Gastrocnemius medialis (tissue), 4 donors: ENCODE measurements around the gene GIT2. TPM values are rescaled to one million over a fixed set of nuclear protein-coding genes. Genes with fewer than 3 reads are reported as not detected.

ENCODE experiments used
- ATAC-seq, 2 donors: fragments of 150-250 bp; one replicate each; pipeline ENCODE4 v1.9.1; 2016
- DNase-seq, 2 donors: peaks; one replicate each; pipeline ENCODE4 v3.0.0-alpha.2; 2019
- H3K27ac ChIP-seq, 4 donors: fragments of 200-600 bp; sonication (generic); 1 replicate in 1 of 4; 2 replicates in 3 of 4; pipeline ENCODE4 v1.5.1; 2016 to 2018; ENCODE audit warnings: mild to moderate bottlenecking in 2 of 4, moderate library complexity in 1 of 4
- H3K27me3 ChIP-seq, 3 donors: fragments of 200-600 bp; sonication (generic) in 2 of 3; 1 replicate in 1 of 3; 2 replicates in 2 of 3; pipeline versions ENCODE4 v1.5.1 to v1.6.0; 2016 to 2019; ENCODE audit warnings: mild to moderate bottlenecking in 1 of 3, moderate library complexity in 1 of 3
- H3K36me3 ChIP-seq, 2 donors: fragments of 200-600 bp; sonication (generic) in 1 of 2; one replicate each; pipeline ENCODE4 v1.5.1; 2017 to 2018
- H3K4me1 ChIP-seq, 2 donors: fragments of 200-600 bp; sonication (generic) in 1 of 2; one replicate each; pipeline ENCODE4 v1.5.1; 2016 to 2017; ENCODE audit warnings: mild to moderate bottlenecking in 2 of 2
- H3K4me3 ChIP-seq, 4 donors: fragments of 200-600 bp; sonication (generic) in 3 of 4; 1 replicate in 1 of 4; 2 replicates in 3 of 4; pipeline ENCODE4 v1.5.1; 2016 to 2019; ENCODE audit warnings: mild to moderate bottlenecking in 2 of 4
- H3K9me3 ChIP-seq, 3 donors: fragments of 200-600 bp; sonication (generic) in 2 of 3; 1 replicate in 1 of 3; 2 replicates in 2 of 3; pipeline ENCODE4 v1.5.1; 2016 to 2019
- POLR2A ChIP-seq, 2 donors: fragments of 450-650 bp; IDR thresholded peaks; one replicate each; pipeline ENCODE4 v1.6.1; 2017; ENCODE audit warnings: antibody characterized with exemption in 2 of 2, mild to moderate bottlenecking in 2 of 2, moderate library complexity in 2 of 2
- in situ Hi-C, 4 donors: fragments of 200-750 bp; cut with MboI; loops; one replicate each; pipeline versions ENCODE4 v1.15.0 to v1.8.0; 2017; ENCODE audit warnings: low sequenced_read_pairs in 4 of 4
- intact Hi-C: fragments of 100-400 bp; cut with DNase I; formaldehyde crosslinking; loops from one replicate; pipeline ENCODE4 v1.15.1; 2023; ENCODE audit warnings: low total_unique reads
- total RNA-seq, 4 donors: library from RNA; depleted of rRNA; stranded (reverse); fragments of >200 nt; gene quantifications; one replicate each; pipeline versions ENCODE4 v1.1.0 to v1.2.3, GENCODE V29; 2016
- TF ChIP-seq, protein P1 (sequence below), 5 experiments: fragments of 450-650 bp in 3 of 5; fragments of 200-600 bp in 2 of 5; sonication (generic) in 2 of 5; IDR thresholded peaks in 4 of 5; conservative IDR thresholded peaks in 1 of 5; 1 replicate in 4 of 5; 2 replicates in 1 of 5; pipeline ENCODE4 v1.5.1; 2016 to 2019; ENCODE audit warnings: antibody characterized with exemption in 5 of 5, mild to moderate bottlenecking in 3 of 5, moderate library complexity in 3 of 5

GIT2 gene
- total RNA-seq, 4 donors from 2014 or later, result 23.4 to 32.1 (median 23.6) TPM

DNA sequence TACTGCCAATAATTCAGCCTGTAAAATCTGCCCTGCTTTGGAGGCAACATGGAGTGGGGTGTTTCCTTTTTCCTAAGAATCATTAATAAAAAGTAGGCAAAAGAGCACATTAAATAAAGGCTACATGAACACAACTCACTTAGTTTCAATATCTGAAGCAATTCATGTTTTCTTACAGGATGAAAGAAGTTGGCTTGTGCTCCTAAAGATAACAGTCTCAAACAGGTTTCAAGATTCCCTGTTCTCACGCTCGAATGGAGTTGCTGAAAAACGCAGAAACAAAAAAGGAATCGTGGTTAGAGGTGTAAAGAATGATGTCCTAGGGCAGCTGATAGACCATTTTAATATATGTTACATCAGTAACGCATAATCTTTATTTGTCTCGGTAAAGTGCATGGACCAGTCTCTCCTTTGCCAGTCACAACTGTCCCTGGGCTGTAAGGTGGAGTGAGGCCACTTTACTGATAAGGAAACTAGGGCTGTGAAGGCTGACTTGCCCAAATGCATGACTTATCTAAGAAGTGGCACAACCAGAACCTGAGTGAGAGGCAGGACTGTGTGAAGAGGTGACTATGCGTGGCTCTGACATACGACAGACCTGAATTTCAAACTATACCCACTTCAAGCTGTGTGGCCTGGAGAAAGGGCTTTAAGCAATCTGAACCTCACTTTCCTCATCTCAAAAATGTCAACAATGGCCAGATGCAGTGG is 12.6 kb downstream of the GIT2 start:
- in situ Hi-C loops (no loop called here), intact Hi-C loops (no loop called here)
- ATAC-seq, result no peak
- Histone ChIP-seq H3K27me3 (no peaks in the 10 kb centered on the region), H3K4me3 (no peak overlapping the region), H3K4me1 (no peaks in the 10 kb centered on the region), H3K9me3 (no peaks in the 10 kb centered on the region), H3K36me3 (peaks cover 9 to 97% of the 10 kb centered on the region in 2 donors), H3K27ac (no peak overlapping the region)
- TF ChIP-seq, protein P1, sequence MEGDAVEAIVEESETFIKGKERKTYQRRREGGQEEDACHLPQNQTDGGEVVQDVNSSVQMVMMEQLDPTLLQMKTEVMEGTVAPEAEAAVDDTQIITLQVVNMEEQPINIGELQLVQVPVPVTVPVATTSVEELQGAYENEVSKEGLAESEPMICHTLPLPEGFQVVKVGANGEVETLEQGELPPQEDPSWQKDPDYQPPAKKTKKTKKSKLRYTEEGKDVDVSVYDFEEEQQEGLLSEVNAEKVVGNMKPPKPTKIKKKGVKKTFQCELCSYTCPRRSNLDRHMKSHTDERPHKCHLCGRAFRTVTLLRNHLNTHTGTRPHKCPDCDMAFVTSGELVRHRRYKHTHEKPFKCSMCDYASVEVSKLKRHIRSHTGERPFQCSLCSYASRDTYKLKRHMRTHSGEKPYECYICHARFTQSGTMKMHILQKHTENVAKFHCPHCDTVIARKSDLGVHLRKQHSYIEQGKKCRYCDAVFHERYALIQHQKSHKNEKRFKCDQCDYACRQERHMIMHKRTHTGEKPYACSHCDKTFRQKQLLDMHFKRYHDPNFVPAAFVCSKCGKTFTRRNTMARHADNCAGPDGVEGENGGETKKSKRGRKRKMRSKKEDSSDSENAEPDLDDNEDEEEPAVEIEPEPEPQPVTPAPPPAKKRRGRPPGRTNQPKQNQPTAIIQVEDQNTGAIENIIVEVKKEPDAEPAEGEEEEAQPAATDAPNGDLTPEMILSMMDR (IDR thresholded peaks at IDR 0.05 in 4 of 5, conservative IDR thresholded peaks at IDR 0.05 in 1 of 5), result no peak
- no peak for TF ChIP-seq POLR2A (IDR thresholded peaks at IDR 0.05)
- no peak for DNase-seq

DNA sequence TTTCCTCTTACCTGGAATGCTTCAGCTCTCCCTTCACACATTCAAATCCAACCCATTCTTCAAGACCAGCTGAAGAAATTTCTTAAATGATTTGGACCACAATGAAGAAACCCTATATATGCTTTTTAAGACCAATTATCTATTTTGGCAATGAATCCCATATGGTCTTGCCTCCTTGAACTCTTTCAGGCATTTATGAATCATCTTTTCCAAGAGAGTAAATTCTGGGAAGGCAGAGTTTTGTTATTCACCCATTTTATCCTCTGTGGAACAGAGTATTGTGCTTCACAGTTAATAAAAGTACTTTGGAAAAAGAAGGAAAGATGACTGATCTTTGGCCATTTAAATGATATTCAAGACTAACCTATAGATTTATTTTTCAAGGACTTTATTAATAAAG is 14.0 kb downstream of the GIT2 start:
- Histone ChIP-seq H3K4me3 (no peak overlapping the region), H3K36me3 (peaks cover 9 to 96% of the 10 kb centered on the region in 2 donors), H3K4me1 (no peaks in the 10 kb centered on the region), H3K27me3 (no peaks in the 10 kb centered on the region), H3K9me3 (no peaks in the 10 kb centered on the region), H3K27ac (no peak overlapping the region)
- ATAC-seq (no peak), DNase-seq (no peak)
- in situ Hi-C loops (no loop called here), intact Hi-C loops (no loop called here)
- TF ChIP-seq POLR2A (IDR thresholded peaks at IDR 0.05), result no peak
- TF ChIP-seq, protein P1 (IDR thresholded peaks at IDR 0.05 in 4 of 5, conservative IDR thresholded peaks at IDR 0.05 in 1 of 5), result no peak

DNA sequence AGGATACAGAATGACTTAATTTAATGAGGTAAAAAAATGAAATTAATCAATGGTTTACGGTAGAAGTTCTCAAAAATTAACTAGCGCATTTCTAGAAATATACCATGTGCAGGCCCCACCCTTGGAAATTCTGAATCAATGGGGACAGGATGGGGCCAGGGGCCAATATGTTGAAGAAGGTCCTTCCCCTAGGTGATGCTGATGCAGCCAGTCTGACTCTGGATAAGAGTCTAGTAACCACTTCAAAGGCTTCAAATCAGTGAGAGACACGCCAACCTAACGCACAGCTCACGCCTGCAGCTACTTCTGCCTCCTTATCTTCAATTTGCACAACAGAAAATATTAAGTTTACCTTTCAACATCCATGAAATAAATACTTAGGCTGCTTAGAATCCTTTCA is 14.9 kb downstream of the GIT2 start:
- intact Hi-C loops, result no loop called here
- Histone ChIP-seq H3K4me3 (no peak overlapping the region), H3K27me3 (no peaks in the 10 kb centered on the region), H3K27ac (no peak overlapping the region), H3K4me1 (no peaks in the 10 kb centered on the region), H3K9me3 (no peaks in the 10 kb centered on the region), H3K36me3 (peaks cover 9 to 98% of the 10 kb centered on the region in 2 donors)
- no peak for ATAC-seq
- in situ Hi-C loops, result no loop called here
- DNase-seq, result no peak
- TF ChIP-seq, protein P1 (IDR thresholded peaks at IDR 0.05 in 4 of 5, conservative IDR thresholded peaks at IDR 0.05 in 1 of 5), result no peak
- TF ChIP-seq POLR2A (IDR thresholded peaks at IDR 0.05), result no peak

DNA sequence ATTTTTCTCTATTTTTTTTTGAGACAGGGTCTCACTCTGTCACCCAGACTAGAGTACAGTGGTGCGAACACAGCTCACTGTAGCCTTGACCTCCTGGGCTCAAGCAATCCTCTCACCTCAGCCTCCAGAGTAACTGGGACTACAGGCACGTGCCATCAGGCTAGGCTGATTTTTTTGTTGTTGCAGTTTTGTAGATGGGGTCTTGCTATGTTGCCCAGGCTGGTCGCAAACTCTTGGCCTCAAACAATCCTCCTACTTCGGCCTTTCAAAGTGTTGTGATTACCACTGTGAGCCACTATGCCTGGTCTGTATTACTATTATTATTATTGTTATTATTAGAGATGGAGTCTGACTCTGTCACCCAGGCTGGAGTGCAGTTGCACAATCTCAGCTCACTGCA is 23.3 kb downstream of the GIT2 start:
- Histone ChIP-seq H3K4me1 (no peaks in the 10 kb centered on the region), H3K9me3 (no peaks in the 10 kb centered on the region), H3K27ac (no peak overlapping the region), H3K27me3 (no peaks in the 10 kb centered on the region), H3K4me3 (no peak overlapping the region), H3K36me3 (peaks cover 0 to 86% of the 10 kb centered on the region in 2 donors)
- TF ChIP-seq, protein P1 (IDR thresholded peaks at IDR 0.05 in 4 of 5, conservative IDR thresholded peaks at IDR 0.05 in 1 of 5), result no peak
- no peak for TF ChIP-seq POLR2A (IDR thresholded peaks at IDR 0.05)
- ATAC-seq (no peak), DNase-seq (no peak)
- in situ Hi-C loops (no loop called here), intact Hi-C loops (no loop called here)

DNA sequence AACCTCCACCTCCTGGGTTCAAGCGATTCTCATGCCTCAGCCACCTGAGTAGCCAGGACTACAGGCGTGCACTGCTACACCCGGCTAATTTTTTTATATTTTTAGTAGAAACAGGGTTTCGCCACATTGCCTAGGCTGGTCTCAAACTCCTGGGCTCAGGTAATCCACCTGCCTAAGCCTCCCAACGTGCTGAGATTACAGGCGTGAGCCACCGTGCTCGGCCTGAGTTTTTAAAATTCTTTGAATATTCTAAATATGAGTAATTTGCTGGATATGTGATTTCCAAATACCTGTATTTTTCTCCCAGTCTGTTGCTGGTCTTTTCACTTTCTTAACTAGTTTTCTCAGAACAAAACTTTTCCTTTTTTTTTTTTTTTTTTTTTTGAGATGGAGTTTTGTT is 27.4 kb downstream of the GIT2 start:
- peaks cover 0 to 47% of the 10 kb centered on the region in 2 donors for H3K36me3 ChIP-seq
- ATAC-seq (no peak), DNase-seq (no peak)
- H3K4me3 ChIP-seq, result no peak overlapping the region
- no peaks in the 10 kb centered on the region for H3K9me3 ChIP-seq
- in situ Hi-C loops (no loop called here), intact Hi-C loops (no loop called here)
- no peak for TF ChIP-seq POLR2A (IDR thresholded peaks at IDR 0.05)
- TF ChIP-seq, protein P1 (IDR thresholded peaks at IDR 0.05 in 4 of 5, conservative IDR thresholded peaks at IDR 0.05 in 1 of 5), result no peak
- no peak overlapping the region for H3K27ac ChIP-seq
- H3K4me1 ChIP-seq, result peaks cover 7 to 11% of the 10 kb centered on the region in 2 donors
- H3K27me3 ChIP-seq, result no peaks in the 10 kb centered on the region
